ENCODE measurements around the gene HPSE2.

HPSE2 gene

DNA sequence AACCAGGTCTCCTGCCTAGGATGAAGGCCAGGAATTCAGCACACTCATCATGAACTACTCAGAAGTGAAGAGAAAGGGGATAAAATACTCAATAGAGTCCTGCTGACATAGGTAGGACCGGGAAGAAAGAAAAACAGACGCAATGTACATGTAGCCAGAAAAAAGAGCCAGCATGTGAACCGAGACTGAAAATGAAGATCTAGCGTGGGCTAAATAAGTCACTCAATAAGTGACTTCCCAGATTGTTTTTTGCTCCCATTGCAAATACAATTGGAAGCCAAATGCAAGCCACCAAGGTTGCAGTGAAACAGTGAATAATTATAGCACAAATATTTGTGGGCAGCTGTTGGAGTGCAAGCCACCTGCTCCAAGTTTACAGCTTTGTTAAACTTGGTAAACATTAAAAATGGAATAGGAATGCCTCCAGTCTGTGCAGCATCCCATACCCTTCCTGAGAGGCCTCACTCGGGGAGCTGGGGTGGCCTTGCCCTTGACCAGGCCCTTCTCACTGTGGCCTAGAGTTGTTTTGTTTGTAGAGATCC is 754.2 kb downstream of the HPSE2 start:
- H3K9me3 ChIP-seq (ENCODE audit: control insufficient read depth, low read depth, low read length): no peaks in the 10 kb centered on the region
- H3K27ac ChIP-seq (ENCODE audit: low read length): no peak overlapping the region
- H3K36me3 ChIP-seq (ENCODE audit: control insufficient read depth, low read depth, low read length): no peaks in the 10 kb centered on the region
- no peaks in the 10 kb centered on the region for H3K4me1 ChIP-seq (ENCODE audit: control insufficient read depth, low read depth, low read length)
- no peak overlapping the region for H3K9ac ChIP-seq (ENCODE audit: low read length)
- H3K27me3 ChIP-seq (ENCODE audit: control insufficient read depth, insufficient read depth, low read length): no peaks in the 10 kb centered on the region
- H3K4me3 ChIP-seq (ENCODE audit: low read length): no peak overlapping the region

GRCh38 chr10:98478430-98479222 is 757.0 kb downstream of the HPSE2 start:
- no peaks in the 10 kb centered on the region for H3K4me1 ChIP-seq (ENCODE audit: control insufficient read depth, low read depth, low read length)
- H3K27me3 ChIP-seq (ENCODE audit: control insufficient read depth, insufficient read depth, low read length): no peaks in the 10 kb centered on the region
- no peaks in the 10 kb centered on the region for H3K36me3 ChIP-seq (ENCODE audit: control insufficient read depth, low read depth, low read length)
- no peaks in the 10 kb centered on the region for H3K9me3 ChIP-seq (ENCODE audit: control insufficient read depth, low read depth, low read length)
- H3K4me3 ChIP-seq (ENCODE audit: low read length): no peak overlapping the region
- H3K9ac ChIP-seq (ENCODE audit: low read length): no peak overlapping the region
- H3K27ac ChIP-seq (ENCODE audit: low read length): no peak overlapping the region

GRCh38 chr10:98477861-98478260 is 757.8 kb downstream of the HPSE2 start:
- H3K4me3 ChIP-seq (ENCODE audit: low read length): no peak overlapping the region
- no peaks in the 10 kb centered on the region for H3K27me3 ChIP-seq (ENCODE audit: control insufficient read depth, insufficient read depth, low read length)
- no peaks in the 10 kb centered on the region for H3K9me3 ChIP-seq (ENCODE audit: control insufficient read depth, low read depth, low read length)
- H3K4me1 ChIP-seq (ENCODE audit: control insufficient read depth, low read depth, low read length): no peaks in the 10 kb centered on the region
- no peak overlapping the region for H3K9ac ChIP-seq (ENCODE audit: low read length)
- H3K27ac ChIP-seq (ENCODE audit: low read length): no peak overlapping the region
- H3K36me3 ChIP-seq (ENCODE audit: control insufficient read depth, low read depth, low read length): no peaks in the 10 kb centered on the region

DNA sequence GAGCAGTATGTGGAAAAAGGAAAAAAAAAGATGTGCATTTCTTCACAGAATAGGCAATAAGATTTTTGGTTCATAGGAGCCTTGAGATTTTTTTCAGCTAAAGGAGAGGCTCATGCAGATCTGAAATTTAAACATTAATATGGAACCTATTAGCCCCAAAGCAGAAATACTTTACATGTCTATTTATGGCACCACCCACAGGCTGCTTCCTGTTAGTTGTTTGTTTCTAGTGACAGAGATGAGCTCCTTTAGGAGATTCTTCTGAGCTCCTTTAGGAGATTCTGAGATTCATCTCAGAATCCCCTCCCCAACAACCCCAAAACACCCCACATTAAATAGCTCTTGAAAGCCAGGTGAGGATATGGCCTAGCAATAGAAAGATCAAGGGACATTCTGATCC is 761.0 kb downstream of the HPSE2 start:
- Histone ChIP-seq H3K27ac (ENCODE audit: low read length) (no peak overlapping the region), H3K4me3 (ENCODE audit: low read length) (no peak overlapping the region), H3K27me3 (ENCODE audit: control insufficient read depth, insufficient read depth, low read length) (no peaks in the 10 kb centered on the region), H3K4me1 (ENCODE audit: control insufficient read depth, low read depth, low read length) (peaks cover 18% of the 10 kb centered on the region), H3K36me3 (ENCODE audit: control insufficient read depth, low read depth, low read length) (no peaks in the 10 kb centered on the region), H3K9ac (ENCODE audit: low read length) (no peak overlapping the region), H3K9me3 (ENCODE audit: control insufficient read depth, low read depth, low read length) (no peaks in the 10 kb centered on the region)

DNA sequence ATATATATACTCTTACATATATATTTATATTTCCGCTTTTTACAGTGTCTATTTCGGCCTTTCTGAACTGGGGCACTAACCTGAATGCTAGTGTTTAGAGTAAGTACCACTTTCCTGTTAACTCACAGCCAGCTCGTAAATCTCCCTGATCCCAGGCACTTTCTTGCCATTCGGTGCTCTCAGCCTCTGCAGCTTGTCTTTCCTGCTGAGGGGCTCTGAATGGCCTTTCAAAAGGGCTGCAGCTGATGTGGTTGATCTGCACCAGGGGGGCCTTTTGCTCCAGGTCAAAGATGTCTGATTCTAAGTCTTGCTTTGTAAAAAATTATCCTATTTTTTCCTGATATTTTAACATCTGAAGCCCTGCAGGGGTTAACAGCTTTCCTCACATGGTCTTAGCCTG is 763.5 kb downstream of the HPSE2 start:
- Histone ChIP-seq H3K9ac (ENCODE audit: low read length) (no peak overlapping the region), H3K4me1 (ENCODE audit: control insufficient read depth, low read depth, low read length) (peaks cover 19% of the 10 kb centered on the region), H3K27me3 (ENCODE audit: control insufficient read depth, insufficient read depth, low read length) (peaks cover 9% of the 10 kb centered on the region), H3K27ac (ENCODE audit: low read length) (no peak overlapping the region), H3K9me3 (ENCODE audit: control insufficient read depth, low read depth, low read length) (no peaks in the 10 kb centered on the region), H3K4me3 (ENCODE audit: low read length) (no peak overlapping the region), H3K36me3 (ENCODE audit: control insufficient read depth, low read depth, low read length) (no peaks in the 10 kb centered on the region)

DNA sequence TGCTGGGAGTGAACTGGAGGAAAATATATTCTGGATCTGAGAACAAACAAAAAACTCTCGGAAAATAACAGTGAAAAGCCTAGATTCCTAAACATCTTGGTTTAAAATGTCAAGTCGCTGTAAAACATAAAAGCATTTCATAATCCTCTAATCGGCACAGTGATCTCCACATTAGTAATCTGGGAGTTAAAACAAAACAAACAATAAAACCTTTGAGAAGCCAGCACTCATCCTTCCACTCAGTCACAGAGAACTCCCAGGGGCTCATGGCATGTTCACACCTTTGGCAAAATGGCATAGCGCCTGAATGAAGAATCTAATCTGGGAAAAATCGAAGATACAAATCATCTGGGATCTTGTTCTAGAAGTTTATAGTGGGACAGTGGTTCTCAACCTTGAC is 764.8 kb downstream of the HPSE2 start:
- peaks cover 22% of the 10 kb centered on the region for H3K4me1 ChIP-seq (ENCODE audit: control insufficient read depth, low read depth, low read length)
- no peak overlapping the region for H3K4me3 ChIP-seq (ENCODE audit: low read length)
- H3K9ac ChIP-seq (ENCODE audit: low read length): no peak overlapping the region
- no peak overlapping the region for H3K27ac ChIP-seq (ENCODE audit: low read length)
- peaks cover 9% of the 10 kb centered on the region for H3K27me3 ChIP-seq (ENCODE audit: control insufficient read depth, insufficient read depth, low read length)
- no peaks in the 10 kb centered on the region for H3K9me3 ChIP-seq (ENCODE audit: control insufficient read depth, low read depth, low read length)
- no peaks in the 10 kb centered on the region for H3K36me3 ChIP-seq (ENCODE audit: control insufficient read depth, low read depth, low read length)

DNA sequence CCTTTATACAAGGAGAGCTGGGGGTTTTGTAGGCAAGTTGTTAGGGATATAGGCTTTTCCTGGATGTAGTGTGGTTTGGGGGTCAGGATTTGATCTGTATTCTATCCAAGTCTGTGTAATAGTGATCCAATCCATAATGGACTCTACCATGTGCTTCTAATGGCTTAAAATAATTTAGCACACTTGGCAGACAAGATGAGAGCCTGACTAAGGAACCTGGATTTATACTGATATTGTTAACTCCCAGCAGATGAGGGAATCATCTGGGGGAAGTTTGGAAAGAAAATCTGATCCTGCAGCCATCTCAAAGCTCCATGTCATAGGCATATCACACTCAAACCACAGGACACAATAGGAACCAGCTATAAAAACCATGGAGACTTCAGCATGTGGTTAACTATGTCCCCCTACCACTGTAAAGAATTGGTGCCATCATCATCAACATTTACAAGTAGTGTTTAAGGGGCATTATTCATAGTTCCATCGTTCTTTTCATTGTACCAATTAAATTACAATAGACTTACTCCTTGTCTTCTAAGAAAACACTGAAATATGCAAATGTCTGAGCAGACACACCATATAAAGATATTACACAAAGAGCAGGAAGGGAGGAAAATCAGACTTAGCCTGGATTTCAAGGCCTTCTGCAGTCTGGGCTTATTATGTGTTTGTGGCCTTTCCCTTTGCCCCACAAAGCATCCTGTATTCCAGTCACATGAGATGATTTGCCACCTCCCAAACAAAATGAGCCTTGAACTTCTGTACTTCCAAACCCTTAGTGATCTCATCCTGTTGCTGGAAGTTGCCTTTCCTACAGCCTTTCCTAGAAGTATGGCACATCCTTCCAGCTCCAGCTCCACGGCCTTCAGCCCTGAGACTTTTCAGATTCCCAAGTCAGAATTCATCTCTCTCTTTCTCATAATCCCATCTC is 766.4 kb downstream of the HPSE2 start:
- H3K27me3 ChIP-seq (ENCODE audit: control insufficient read depth, insufficient read depth, low read length): peaks cover 9% of the 10 kb centered on the region

DNA sequence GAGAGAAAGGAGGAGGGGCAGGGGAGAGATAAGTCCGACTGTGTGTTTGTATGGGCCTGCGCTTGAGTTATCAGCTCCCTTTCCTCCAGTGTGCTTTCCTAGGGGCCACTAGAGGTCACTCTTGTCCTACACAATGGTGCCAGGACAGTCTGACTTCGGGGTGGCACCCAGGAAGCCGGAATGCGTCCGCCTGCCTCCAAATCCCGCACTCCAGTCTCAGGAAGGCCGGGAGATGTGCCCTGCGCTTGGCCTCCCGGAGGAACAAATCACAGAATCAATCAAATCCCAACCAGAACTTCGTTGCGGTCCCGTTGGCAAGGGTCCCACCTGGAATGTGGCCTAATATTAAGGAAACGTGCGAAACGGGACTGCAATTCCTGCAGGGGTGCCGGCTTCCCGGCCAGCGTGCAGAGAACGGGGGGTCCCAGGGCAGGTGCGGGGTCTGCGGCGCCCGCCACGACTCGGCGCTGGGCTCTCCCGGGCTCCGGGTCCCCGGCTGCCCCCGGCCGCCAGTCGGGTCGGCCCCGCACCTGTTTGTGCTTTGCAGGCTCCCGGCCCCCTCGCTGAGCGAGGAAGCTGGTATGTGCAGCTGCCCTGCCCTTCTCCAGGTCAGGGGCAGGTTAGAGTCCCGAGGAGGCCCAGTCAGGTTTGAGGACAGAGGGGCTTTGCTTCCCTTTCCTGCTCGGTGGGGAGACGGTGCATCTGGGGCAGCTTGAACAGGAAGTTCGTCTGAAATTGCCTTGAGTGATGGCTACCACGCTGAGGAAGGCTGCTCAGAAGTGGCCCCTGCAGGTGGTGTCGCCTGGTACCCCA is 767.9 kb downstream of the HPSE2 start:
- Histone ChIP-seq H3K4me1 (ENCODE audit: control insufficient read depth, low read depth, low read length) (peaks cover 21% of the 10 kb centered on the region), H3K9me3 (ENCODE audit: control insufficient read depth, low read depth, low read length) (no peaks in the 10 kb centered on the region), H3K9ac (ENCODE audit: low read length) (no peak overlapping the region), H3K27me3 (ENCODE audit: control insufficient read depth, insufficient read depth, low read length) (peaks cover 9% of the 10 kb centered on the region), H3K4me3 (ENCODE audit: low read length) (peak overlapping the region; percentile 48), H3K36me3 (ENCODE audit: control insufficient read depth, low read depth, low read length) (no peaks in the 10 kb centered on the region), H3K27ac (ENCODE audit: low read length) (no peak overlapping the region)

More for the DNA sequence above, 766.4 kb downstream of the HPSE2 start:
- H3K4me3 ChIP-seq (ENCODE audit: low read length): no peak overlapping the region
- no peaks in the 10 kb centered on the region for H3K9me3 ChIP-seq (ENCODE audit: control insufficient read depth, low read depth, low read length)
- no peaks in the 10 kb centered on the region for H3K36me3 ChIP-seq (ENCODE audit: control insufficient read depth, low read depth, low read length)
- no peak overlapping the region for H3K27ac ChIP-seq (ENCODE audit: low read length)
- H3K4me1 ChIP-seq (ENCODE audit: control insufficient read depth, low read depth, low read length): peaks cover 22% of the 10 kb centered on the region
- no peak overlapping the region for H3K9ac ChIP-seq (ENCODE audit: low read length)

DNA sequence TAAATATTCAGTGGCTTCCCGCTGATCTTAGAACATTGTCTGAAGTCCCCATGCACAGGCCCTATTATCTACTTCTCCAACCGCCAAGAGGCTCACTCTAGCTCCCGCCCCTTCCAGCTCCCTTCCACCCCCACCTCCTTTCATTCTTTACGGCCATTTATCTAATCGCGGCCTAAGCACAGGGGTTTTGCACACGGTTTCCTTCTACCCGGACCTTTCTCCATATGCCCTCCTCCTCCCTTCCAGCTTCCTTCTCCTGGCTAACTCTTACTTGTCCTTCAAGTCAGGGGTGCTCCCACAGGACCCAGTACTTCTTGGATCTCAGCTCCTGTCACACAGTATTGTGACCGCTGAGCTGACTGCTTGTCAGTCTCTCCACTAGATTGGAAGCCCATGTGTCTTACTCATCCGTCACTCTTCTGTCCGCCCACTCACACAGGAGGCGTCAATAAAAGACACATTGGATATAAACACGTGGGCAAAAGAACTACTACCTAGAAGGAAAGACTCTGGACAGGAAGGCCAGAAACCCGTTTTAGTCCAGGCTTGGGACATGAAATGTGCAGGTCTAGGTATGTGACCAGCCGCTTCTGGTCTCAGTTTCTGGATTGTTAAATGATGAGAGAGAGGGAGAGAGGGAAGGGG is 768.7 kb downstream of the HPSE2 start:
- no peak overlapping the region for H3K9ac ChIP-seq (ENCODE audit: low read length)
- H3K36me3 ChIP-seq (ENCODE audit: control insufficient read depth, low read depth, low read length): no peaks in the 10 kb centered on the region
- peaks cover 15% of the 10 kb centered on the region for H3K4me1 ChIP-seq (ENCODE audit: control insufficient read depth, low read depth, low read length)
- H3K27me3 ChIP-seq (ENCODE audit: control insufficient read depth, insufficient read depth, low read length): peaks cover 9% of the 10 kb centered on the region
- H3K9me3 ChIP-seq (ENCODE audit: control insufficient read depth, low read depth, low read length): no peaks in the 10 kb centered on the region
- H3K4me3 ChIP-seq (ENCODE audit: low read length): no peak overlapping the region
- H3K27ac ChIP-seq (ENCODE audit: low read length): no peak overlapping the region

- Histone ChIP-seq H3K27ac (ENCODE audit: low read length) (no peak overlapping the region), H3K4me3 (ENCODE audit: low read length) (no peak overlapping the region), H3K27me3 (ENCODE audit: control insufficient read depth, insufficient read depth, low read length) (peaks cover 9% of the 10 kb centered on the region), H3K9me3 (ENCODE audit: control insufficient read depth, low read depth, low read length) (no peaks in the 10 kb centered on the region), H3K9ac (ENCODE audit: low read length) (no peak overlapping the region), H3K36me3 (ENCODE audit: control insufficient read depth, low read depth, low read length) (no peaks in the 10 kb centered on the region), H3K4me1 (ENCODE audit: control insufficient read depth, low read depth, low read length) (peaks cover 7% of the 10 kb centered on the region)
These were observed 769.8 kb downstream of the HPSE2 start for GRCh38 chr10:98465866-98466265.

Data from iPS-18a (cell line).